Activated naive CD8-positive, alpha-beta T cell treated with anti-CD3 and anti-CD28 coated beads, Interleukin-2, amount 50 U/mL, for 16 hours (primary cell): ENCODE data around the gene NAA35.

Experiments used
- DNase-seq: peaks from one replicate; pipeline ENCODE4 v3.0.0-alpha.2; 2020; ENCODE audit warnings: low read depth, low spot score

The NAA35 gene

DNA sequence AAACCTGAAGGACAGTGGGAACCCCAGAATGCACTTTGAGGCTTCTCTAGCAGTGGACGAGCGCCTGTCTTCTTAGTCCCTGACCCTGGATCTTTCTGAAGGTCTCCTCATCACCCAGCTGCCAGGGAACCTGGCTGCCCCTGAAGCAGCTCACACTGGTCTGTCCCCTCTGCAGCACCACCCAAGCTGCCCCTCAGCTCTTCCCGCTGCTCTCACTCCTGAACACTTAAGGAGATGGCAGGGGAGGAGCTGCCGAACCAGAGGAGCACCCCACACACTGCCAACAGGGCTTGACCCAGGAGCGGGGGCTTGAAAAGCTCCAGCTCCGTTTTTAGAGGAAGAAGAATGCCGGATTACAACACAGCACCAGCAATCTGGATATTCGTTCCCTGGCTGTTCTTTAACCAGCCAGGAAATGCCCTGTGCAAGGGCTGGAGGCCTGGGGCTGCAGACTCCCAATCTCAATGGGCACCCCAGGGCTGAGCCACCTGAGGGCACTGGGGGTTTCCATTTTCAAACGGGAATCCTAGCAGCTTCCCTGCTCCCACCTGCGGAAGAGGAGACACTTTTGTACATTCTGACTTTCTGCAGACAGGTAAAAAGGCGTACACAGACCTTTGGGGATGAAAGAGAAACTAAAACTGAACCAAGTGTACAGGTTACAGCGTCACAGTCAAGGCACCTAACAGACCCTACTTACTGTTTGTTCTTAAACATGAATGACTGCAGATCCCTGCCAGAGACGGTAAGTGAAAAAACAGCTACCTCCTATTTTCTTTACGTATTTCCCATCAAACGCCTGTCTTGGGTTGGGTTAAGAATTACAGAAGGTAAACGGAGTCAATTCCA is 122.1 kb downstream of the NAA35 start:
- DNase-seq = no peak

DNA sequence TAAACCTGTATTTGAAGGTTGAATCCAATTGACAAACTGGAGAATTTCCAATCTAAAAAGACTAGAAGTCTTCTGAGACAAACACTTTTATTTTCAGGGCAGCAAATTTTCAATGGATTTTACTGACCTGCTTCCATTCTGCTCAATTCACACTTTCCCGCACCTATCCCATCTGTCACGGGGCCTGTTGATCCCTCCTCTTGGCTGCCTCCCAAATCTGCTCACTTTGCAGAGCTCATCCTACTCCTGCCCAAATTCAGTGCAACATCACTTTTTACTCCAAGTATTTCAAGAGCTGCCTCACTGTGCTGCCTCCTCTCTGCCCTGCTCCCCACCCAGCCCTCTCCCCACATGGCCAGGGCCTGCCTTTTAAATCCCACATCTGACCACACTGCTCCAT is 123.3 kb downstream of the NAA35 start:
- no peak for DNase-seq

DNA sequence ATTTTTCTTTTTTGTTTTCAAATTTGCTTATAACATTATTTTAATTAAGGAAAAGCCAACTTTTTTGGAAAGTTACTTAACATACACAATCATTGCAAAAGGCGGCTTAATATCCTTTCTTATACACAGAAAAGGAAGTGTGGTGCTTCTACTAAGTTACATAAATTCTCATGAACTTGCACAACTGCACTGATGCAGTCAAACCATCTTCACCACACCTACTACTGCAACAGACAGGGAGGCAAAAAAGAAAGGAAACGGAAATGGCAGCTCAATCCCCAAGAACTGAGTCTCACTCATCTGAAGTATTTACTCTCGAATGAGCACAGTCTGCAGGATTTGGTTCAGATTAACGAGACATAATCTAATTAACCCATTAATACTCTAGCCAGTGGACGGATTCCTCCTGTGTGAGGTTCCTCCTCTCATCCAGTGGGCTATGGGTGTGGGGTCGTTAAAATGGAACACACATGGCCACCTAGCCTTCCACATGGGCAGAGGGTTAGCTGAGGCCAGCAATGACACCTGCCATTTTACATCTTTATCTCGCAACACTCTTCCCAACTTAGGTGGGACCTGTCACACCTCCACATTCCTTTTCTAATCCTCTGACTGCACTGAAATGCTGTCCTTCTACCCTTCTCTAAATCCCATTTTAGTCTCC is 128.4 kb downstream of the NAA35 start:
- DNase-seq = no peak
